Measurements from ENCODE around the gene ZNF555. TPM values are rescaled to one million over a fixed set of nuclear protein-coding genes. Genes with fewer than 3 reads are reported as not detected.

The ZNF555 gene
- total and polyA plus RNA-seq, 9 of the 15 experiments (the other 6 are each of a cell fraction or from before 2014, with no cell fraction given) = 2.0 to 6.7 (median 5.4) TPM

- TF ChIP-seq FOXP4 (CRISPR knock-in tag; IDR thresholded peaks at IDR 0.05; ENCODE audit: borderline replicate concordance) (no peak; the same call in 1 of the 2 replicates), ZNF830 (CRISPR knock-in tag; IDR thresholded peaks at IDR 0.05) (no peak), SNAPC5 (CRISPR knock-in tag; IDR thresholded peaks at IDR 0.05) (no peak), RREB1 (CRISPR knock-in tag; IDR thresholded peaks at IDR 0.05) (no peak), PCBP2 (IDR thresholded peaks at IDR 0.05; ENCODE audit: low read depth, low read length, poor library complexity, severe bottlenecking) (no peak), PHB (CRISPR knock-in tag; IDR thresholded peaks at IDR 0.05) (no peak)
Measured at GRCh38 chr19:2840794-2841791, at the start of gene ZNF555 (continued).

Measured in K562 (cell line).